ENCODE measurements around the gene ARPP21. TPM values are rescaled to one million over a fixed set of nuclear protein-coding genes. Genes with fewer than 3 reads are reported as not detected.
"Not testable (repeated sequence)": the region's sequence is repeated elsewhere in the genome, so short reads cannot be mapped to it uniquely, and the experiment has no call there.

Gene ARPP21
- total RNA-seq, result not detected
- polyA plus RNA-seq, result not detected
- total RNA-seq, result 0 reads per million in 6 experiments

DNA sequence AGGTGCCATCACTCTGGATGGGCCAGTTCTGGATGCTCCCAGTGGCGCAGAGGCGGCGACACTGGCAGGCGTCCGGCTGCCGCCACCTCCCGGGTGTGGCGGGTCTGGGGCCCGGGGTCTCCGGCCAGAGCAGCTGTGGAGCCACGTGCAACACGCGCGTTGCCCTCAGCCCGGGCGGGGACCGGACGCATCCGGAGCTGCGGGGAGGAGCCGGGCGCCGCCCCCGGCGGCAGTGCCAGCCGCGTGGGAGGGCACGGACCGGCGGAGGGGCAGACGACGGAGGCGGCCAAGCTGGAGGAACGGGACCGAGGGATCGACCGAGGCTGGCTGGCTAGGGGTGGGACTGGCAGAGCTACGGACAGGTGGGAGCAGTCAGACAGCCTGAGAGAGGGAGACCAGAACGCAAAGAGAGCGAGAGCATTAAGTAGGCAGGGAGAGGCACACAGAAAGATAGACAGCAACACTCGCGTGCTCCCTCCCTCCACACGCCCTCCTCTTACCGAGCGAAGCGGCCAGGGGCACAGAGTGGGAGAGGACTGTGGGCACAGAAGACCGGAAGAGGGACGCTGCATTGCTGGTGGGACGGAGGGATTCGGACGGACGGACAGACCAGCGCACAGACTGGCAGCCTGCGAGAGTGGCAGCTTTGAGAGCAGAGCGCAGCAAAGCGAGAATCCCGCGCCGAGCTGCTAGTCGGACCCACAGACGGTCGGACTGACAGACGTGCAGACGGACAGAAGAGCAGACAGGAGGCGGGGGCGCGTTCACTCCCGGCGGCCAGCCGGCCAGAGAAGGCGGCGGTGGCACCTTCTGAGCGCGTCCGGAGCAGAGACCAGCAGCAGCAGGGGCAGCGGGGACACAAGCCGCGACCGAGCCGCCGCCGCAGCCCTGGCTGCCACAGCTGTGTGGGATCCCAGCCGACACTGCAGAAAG, at the start of gene ARPP21:
TSS of gene ARPP21 (plus strand) at position 272 of the 933 bp plus-strand sequence. CDS start 42,227 bp downstream, outside the sequence.
- peaks cover 19 to 55% (median 26%) of the 10 kb centered on the region in 5 donors for H3K27me3 Mint-ChIP-seq
- H3K36me3 Mint-ChIP-seq, result no peaks in the 10 kb centered on the region
- H3K4me3 Mint-ChIP-seq, result peak within 1 kb of the TSS; percentile 65 to 87 (median 80)
- DNase-seq, result no peak
- POLR2A ChIA-PET, result no interaction called here
- peak within 1 kb of the TSS in 2 of 10 donors; percentile 46 to 57 for H3K27ac Mint-ChIP-seq
- ATAC-seq, result peak in 1 of 2 donors; percentile 37
- H3K9me3 Mint-ChIP-seq, result no peaks in the 10 kb centered on the region
- H3K4me1 Mint-ChIP-seq, result peaks cover 3 to 14% (median 11%) of the 10 kb centered on the region in 4 donors

- H3K4me1 Mint-ChIP-seq, result peaks cover 0 to 10% (median 0%) of the 10 kb centered on the region in 4 donors
- H3K36me3 Mint-ChIP-seq, result no peaks in the 10 kb centered on the region
- no peak overlapping the region for H3K27ac Mint-ChIP-seq
- POLR2A ChIA-PET, result no interaction called here
- ATAC-seq (no peak), DNase-seq (no peak)
- no peak overlapping the region for H3K4me3 Mint-ChIP-seq
- H3K9me3 Mint-ChIP-seq, result peaks cover 0 to 13% (median 0%) of the 10 kb centered on the region in 9 donors
- no peaks in the 10 kb centered on the region for H3K27me3 Mint-ChIP-seq
Observed at GRCh38 chr3:35592589-35593295, 46.6 kb upstream of the ARPP21 start.

DNA sequence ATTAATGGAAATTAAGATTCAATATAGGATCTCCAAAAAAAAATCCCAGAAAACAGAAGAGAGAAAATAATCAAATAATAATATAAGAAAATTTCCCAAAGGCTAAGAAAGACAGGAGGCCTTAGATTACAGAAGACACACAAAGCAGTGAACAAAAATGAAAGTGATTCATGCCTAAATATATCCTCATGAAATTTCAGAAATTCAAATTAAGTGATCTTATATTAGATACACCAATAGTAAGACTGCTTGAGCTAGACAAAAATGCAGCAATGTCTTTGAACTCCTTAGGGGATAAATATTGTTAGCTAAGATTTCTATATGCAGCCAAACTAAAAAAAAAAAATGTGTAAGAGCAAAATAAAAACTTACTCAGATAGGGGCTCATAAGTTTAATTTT, 44.6 kb upstream of the ARPP21 start:
- Mint-ChIP-seq H3K27ac (no peak overlapping the region), H3K4me3 (no peak overlapping the region), H3K9me3 (peaks cover 0 to 9% (median 0%) of the 10 kb centered on the region in 9 donors), H3K4me1 (peaks cover 0 to 10% (median 0%) of the 10 kb centered on the region in 4 donors), H3K27me3 (no peaks in the 10 kb centered on the region), H3K36me3 (no peaks in the 10 kb centered on the region)
- DNase-seq, result no peak
- no peak for ATAC-seq
- POLR2A ChIA-PET, result no interaction called here

GRCh38 chr3:35596335-35596995, 42.9 kb upstream of the ARPP21 start:
- Mint-ChIP-seq H3K27me3 (no peaks in the 10 kb centered on the region), H3K36me3 (no peaks in the 10 kb centered on the region), H3K4me1 (peaks cover 0 to 10% (median 0%) of the 10 kb centered on the region in 4 donors), H3K9me3 (peaks cover 0 to 9% (median 0%) of the 10 kb centered on the region in 9 donors), H3K27ac (no peak overlapping the region), H3K4me3 (no peak overlapping the region)
- POLR2A ChIA-PET, result no interaction called here
- ATAC-seq, result no peak
- no peak for DNase-seq

DNA sequence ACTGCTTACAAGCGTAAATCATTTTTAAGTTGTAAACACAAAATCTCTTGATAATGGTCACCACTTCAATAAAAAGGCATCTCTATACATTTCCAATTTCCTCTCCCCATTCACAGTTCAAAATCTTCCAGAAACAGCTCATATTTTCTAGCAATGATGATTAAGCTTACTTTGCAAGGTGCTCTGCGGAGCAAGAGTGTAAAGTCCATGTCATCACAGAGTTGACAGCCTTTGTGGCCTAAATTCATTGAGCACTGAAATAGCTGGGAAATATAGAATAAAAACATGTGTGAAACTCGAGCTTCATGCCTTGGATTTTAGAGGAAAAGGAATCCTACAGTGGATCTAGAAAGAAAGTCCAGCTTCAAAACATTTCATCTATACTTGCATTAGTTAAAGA, 41.8 kb upstream of the ARPP21 start:
- POLR2A ChIA-PET, result no interaction called here
- no peaks in the 10 kb centered on the region for H3K27me3 Mint-ChIP-seq

DNA sequence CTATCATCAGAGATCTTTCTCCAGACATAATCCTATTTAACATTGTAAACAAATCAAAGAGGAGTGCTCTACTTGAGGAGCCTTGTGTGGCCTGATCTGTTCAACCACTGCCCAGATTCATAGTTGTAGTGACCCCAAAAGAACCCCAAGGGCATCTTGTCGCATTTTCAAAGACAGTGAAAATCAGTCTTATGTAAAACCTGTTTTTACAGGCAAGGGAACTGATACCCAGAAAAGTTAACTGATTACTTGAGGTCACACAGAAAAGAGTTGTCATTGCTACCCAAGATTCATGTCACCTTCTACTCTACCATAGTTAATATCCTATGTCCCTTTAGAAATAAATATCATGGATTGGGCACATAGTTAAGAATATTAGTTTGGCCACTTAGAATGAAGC, 40.5 kb upstream of the ARPP21 start:
- no peak overlapping the region for H3K4me3 Mint-ChIP-seq
- no peaks in the 10 kb centered on the region for H3K36me3 Mint-ChIP-seq
- DNase-seq (no peak), ATAC-seq (no peak)
- POLR2A ChIA-PET, result no interaction called here
- H3K9me3 Mint-ChIP-seq, result peaks cover 0 to 14% (median 0%) of the 10 kb centered on the region in 9 donors
- H3K27ac Mint-ChIP-seq, result no peak overlapping the region
- H3K27me3 Mint-ChIP-seq, result no peaks in the 10 kb centered on the region
- H3K4me1 Mint-ChIP-seq, result no peaks in the 10 kb centered on the region

More for the DNA sequence above, 41.8 kb upstream of the ARPP21 start:
- Mint-ChIP-seq H3K27ac (no peak overlapping the region), H3K36me3 (no peaks in the 10 kb centered on the region), H3K4me1 (peaks cover 0 to 7% (median 0%) of the 10 kb centered on the region in 4 donors), H3K9me3 (peaks cover 0 to 11% (median 0%) of the 10 kb centered on the region in 9 donors), H3K4me3 (no peak overlapping the region)
- no peak for ATAC-seq
- no peak for DNase-seq

- Mint-ChIP-seq H3K9me3 (peaks cover 0 to 24% (median 2%) of the 10 kb centered on the region in 9 donors), H3K27me3 (no peaks in the 10 kb centered on the region), H3K4me3 (no peak overlapping the region), H3K4me1 (no peaks in the 10 kb centered on the region), H3K36me3 (no peaks in the 10 kb centered on the region), H3K27ac (no peak overlapping the region)
- ATAC-seq (no peak), DNase-seq (no peak)
- POLR2A ChIA-PET, result no interaction called here
Observed at GRCh38 chr3:35601959-35602358, 37.4 kb upstream of the ARPP21 start.

- H3K27me3 Mint-ChIP-seq, result no peaks in the 10 kb centered on the region
Observed at GRCh38 chr3:35602395-35602936, 36.9 kb upstream of the ARPP21 start.

DNA sequence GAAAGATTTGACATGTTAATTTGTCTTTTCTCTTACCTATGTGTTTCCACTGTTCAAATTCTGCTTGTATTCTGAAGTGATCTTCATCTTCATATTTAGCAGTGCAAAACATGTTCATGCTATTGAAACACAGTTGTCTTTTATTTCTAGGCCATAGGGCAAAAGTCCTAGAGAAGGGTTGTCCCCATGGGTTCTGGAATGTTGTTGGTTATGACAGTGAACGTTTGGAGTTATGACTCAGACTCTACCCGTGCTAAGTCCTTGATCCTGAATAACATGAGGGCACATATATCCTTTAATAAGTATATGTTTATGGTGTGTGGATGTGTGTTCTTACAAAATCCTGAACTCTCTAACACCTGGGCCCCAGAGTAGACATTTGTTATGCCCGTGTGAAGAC, 23.0 kb upstream of the ARPP21 start:
- peaks cover 0 to under 1% (median 0%) of the 10 kb centered on the region in 3 donors for H3K36me3 Mint-ChIP-seq
- H3K27me3 Mint-ChIP-seq, result no peaks in the 10 kb centered on the region
- H3K9me3 Mint-ChIP-seq, result peaks cover 0 to 8% (median 0%) of the 10 kb centered on the region in 9 donors
- POLR2A ChIA-PET, result no interaction called here
- H3K27ac Mint-ChIP-seq, result no peak overlapping the region
- H3K4me3 Mint-ChIP-seq, result no peak overlapping the region
- DNase-seq (no peak), ATAC-seq (no peak)
- peaks cover 0 to 3% (median 0%) of the 10 kb centered on the region in 4 donors for H3K4me1 Mint-ChIP-seq

More at GRCh38 chr3:35602395-35602936, 36.9 kb upstream of the ARPP21 start:
- Mint-ChIP-seq H3K27ac (no peak overlapping the region), H3K4me1 (no peaks in the 10 kb centered on the region), H3K36me3 (no peaks in the 10 kb centered on the region), H3K9me3 (peaks cover 0 to 24% (median 2%) of the 10 kb centered on the region in 9 donors), H3K4me3 (no peak overlapping the region)
- DNase-seq (no peak), ATAC-seq (no peak)
- POLR2A ChIA-PET, result no interaction called here

- ATAC-seq (no peak), DNase-seq (no peak)
- Mint-ChIP-seq H3K27ac (no peak overlapping the region), H3K4me3 (no peak overlapping the region), H3K9me3 (peaks cover 0 to 6% (median 0%) of the 10 kb centered on the region in 9 donors), H3K27me3 (peaks cover 0 to under 1% (median 0%) of the 10 kb centered on the region in 5 donors), H3K4me1 (peaks cover 0 to 3% (median 0%) of the 10 kb centered on the region in 4 donors), H3K36me3 (no peaks in the 10 kb centered on the region)
- POLR2A ChIA-PET, result no interaction called here
Observed at GRCh38 chr3:35617370-35617769, 22.0 kb upstream of the ARPP21 start.

- ATAC-seq, H3K4me1 Mint-ChIP-seq, H3K27me3 Mint-ChIP-seq, H3K27ac Mint-ChIP-seq, DNase-seq, H3K4me3 Mint-ChIP-seq, H3K36me3 Mint-ChIP-seq, POLR2A ChIA-PET, H3K9me3 Mint-ChIP-seq: not testable (repeated sequence)
Observed at GRCh38 chr3:35620238-35620637, 19.1 kb upstream of the ARPP21 start.

DNA sequence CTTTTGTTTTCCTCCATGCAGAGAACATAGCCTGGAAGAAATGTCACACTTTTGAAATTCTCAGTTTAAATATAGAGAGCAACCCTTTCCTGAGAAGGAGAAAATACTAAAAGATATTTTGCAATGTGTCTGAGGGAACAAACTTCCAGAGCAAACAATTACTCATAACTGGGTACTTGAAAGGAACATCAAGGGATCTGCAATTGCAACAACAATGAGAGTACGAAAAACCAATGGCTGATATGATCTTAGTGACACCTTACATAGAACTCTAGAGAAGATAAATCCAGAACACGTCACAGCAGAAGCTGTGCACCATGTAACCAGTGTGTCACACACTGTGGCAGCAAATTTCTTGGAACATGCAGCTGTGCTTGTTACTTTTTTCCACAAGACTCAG, 14.6 kb upstream of the ARPP21 start:
- H3K27ac Mint-ChIP-seq, result no peak overlapping the region
- H3K9me3 Mint-ChIP-seq, result peaks cover 0 to 9% (median 0%) of the 10 kb centered on the region in 9 donors
- H3K4me1 Mint-ChIP-seq, result peaks cover 0 to 3% (median 0%) of the 10 kb centered on the region in 4 donors
- POLR2A ChIA-PET, result no interaction called here
- peaks cover 0 to 10% (median 2%) of the 10 kb centered on the region in 5 donors for H3K27me3 Mint-ChIP-seq
- DNase-seq (no peak), ATAC-seq (no peak)
- H3K36me3 Mint-ChIP-seq, result no peaks in the 10 kb centered on the region
- no peak overlapping the region for H3K4me3 Mint-ChIP-seq

Measured in naive thymus-derived CD8-positive, alpha-beta T cell (primary cell).